Islet precursor cell (in vitro differentiated cells): Measurements from ENCODE around the gene PBX2.
"Not testable (repeated sequence)": the region's sequence is repeated elsewhere in the genome, so short reads cannot be mapped to it uniquely, and the experiment has no call there.

Experiments
- DNase-seq: peaks from one replicate; pipeline ENCODE4 v3.0.0-alpha.2; 2018

PBX2 gene

GRCh38 chr6:32190054-32190851 is at the start of gene PBX2:
Gene PBX2 (minus strand): TSS chr6:32190202. CDS start chr6:32189915, 287 bp downstream.
- DNase-seq, result peak; percentile 94

GRCh38 chr6:32239462-32239861 is 49.5 kb upstream of the PBX2 start:
- no peak for DNase-seq

- DNase-seq, result no peak
Observed at GRCh38 chr6:32234934-32235333, 44.9 kb upstream of the PBX2 start.

- DNase-seq, result no peak
Observed at GRCh38 chr6:32226434-32226833, 36.4 kb upstream of the PBX2 start.

GRCh38 chr6:32224696-32225095 is 34.7 kb upstream of the PBX2 start:
- DNase-seq, result no peak

GRCh38 chr6:32223258-32224235 is 33.5 kb upstream of the PBX2 start, which contains the start of gene NOTCH4:
Gene NOTCH4 (minus strand): TSS chr6:32224067. CDS start chr6:32223928, 139 bp downstream.
- DNase-seq, result no peak

GRCh38 chr6:32222333-32223230 is 32.6 kb upstream of the PBX2 start:
- DNase-seq, result no peak

- no peak for DNase-seq
Observed at GRCh38 chr6:32220021-32220420, 30.0 kb upstream of the PBX2 start.

GRCh38 chr6:32218167-32218566 is 28.2 kb upstream of the PBX2 start:
- no peak for DNase-seq

GRCh38 chr6:32216998-32217397 is 27.0 kb upstream of the PBX2 start:
- peak; percentile 33 for DNase-seq

GRCh38 chr6:32216285-32216684 is 26.3 kb upstream of the PBX2 start:
- DNase-seq, result peak; percentile 12

- no peak for DNase-seq
Observed at GRCh38 chr6:32215617-32216016, 25.6 kb upstream of the PBX2 start.

GRCh38 chr6:32214126-32214525 is 24.1 kb upstream of the PBX2 start:
- DNase-seq, result no peak

- no peak for DNase-seq
Observed at GRCh38 chr6:32213649-32214048, 23.6 kb upstream of the PBX2 start.

- DNase-seq, result no peak
Observed at GRCh38 chr6:32212076-32212760, 22.2 kb upstream of the PBX2 start.

- not testable (repeated sequence) for DNase-seq
Observed at GRCh38 chr6:32211432-32211831, 21.4 kb upstream of the PBX2 start.

GRCh38 chr6:32210191-32210601 is 20.2 kb upstream of the PBX2 start:
- DNase-seq, result no peak

GRCh38 chr6:32208996-32209395 is 19.0 kb upstream of the PBX2 start:
- no peak for DNase-seq

- no peak for DNase-seq
Observed at GRCh38 chr6:32204268-32204715, 14.3 kb upstream of the PBX2 start.

- DNase-seq, result no peak
Observed at GRCh38 chr6:32203426-32204267, 13.6 kb upstream of the PBX2 start.

- no peak for DNase-seq
Observed at GRCh38 chr6:32202186-32202585, 12.2 kb upstream of the PBX2 start.
